ENCODE measurements around the gene AP2A2.

AP2A2 gene

GRCh38 chr11:1007279-1007678, 81.6 kb downstream of the AP2A2 start:
- Histone ChIP-seq H3K4me1 (ENCODE audit: insufficient read depth, low read length, poor library complexity, severe bottlenecking) (no peaks in the 10 kb centered on the region), H4K20me1 (ENCODE audit: insufficient read depth, low read length, poor library complexity, severe bottlenecking) (peaks cover under 1% of the 10 kb centered on the region), H3F3A (ENCODE audit: low read depth) (no peaks in the 10 kb centered on the region), H3K27me3 (ENCODE audit: insufficient read depth, low read length, poor library complexity, severe bottlenecking) (no peaks in the 10 kb centered on the region), H3K9ac (ENCODE audit: low read depth, low read length, poor library complexity, severe bottlenecking) (no peak overlapping the region), H2AFZ (ENCODE audit: low read length) (no peak overlapping the region), H3K9me3 (ENCODE audit: insufficient read depth, low read depth, low read length) (no peaks in the 10 kb centered on the region), H3K36me3 (ENCODE audit: insufficient read depth, low read length) (peaks cover 90% of the 10 kb centered on the region; the same call in 1 of the 2 replicates), H3K79me2 (ENCODE audit: insufficient read depth, low read length) (no peaks in the 10 kb centered on the region), H3K4me2 (ENCODE audit: low read depth, low read length, poor library complexity, severe bottlenecking) (no peak overlapping the region), H3K4me3 (ENCODE audit: low read length, poor library complexity, severe bottlenecking) (no peak overlapping the region), H3K9me2 (replicated peaks; ENCODE audit: low read depth, low read length) (no peaks in the 10 kb centered on the region)
- TF ChIP-seq EZH2phosphoT487 (IDR thresholded peaks at IDR 0.05; ENCODE audit: borderline replicate concordance) (no peak), CTCF (conservative IDR thresholded peaks at IDR 0.05; ENCODE audit: low read length) (no peak)

- Histone ChIP-seq H4K20me1 (ENCODE audit: insufficient read depth, low read length, poor library complexity, severe bottlenecking) (no peaks in the 10 kb centered on the region), H3K4me1 (ENCODE audit: insufficient read depth, low read length, poor library complexity, severe bottlenecking) (no peaks in the 10 kb centered on the region), H3K9ac (ENCODE audit: low read depth, low read length, poor library complexity, severe bottlenecking) (no peak overlapping the region), H3K79me2 (ENCODE audit: insufficient read depth, low read length) (no peaks in the 10 kb centered on the region), H3K9me2 (replicated peaks; ENCODE audit: low read depth, low read length) (no peaks in the 10 kb centered on the region), H3K9me3 (ENCODE audit: insufficient read depth, low read depth, low read length) (no peaks in the 10 kb centered on the region), H3K4me2 (ENCODE audit: low read depth, low read length, poor library complexity, severe bottlenecking) (no peak overlapping the region), H3K36me3 (ENCODE audit: insufficient read depth, low read length) (peaks cover 81% of the 10 kb centered on the region; the same call in 1 of the 2 replicates), H3F3A (ENCODE audit: low read depth) (no peaks in the 10 kb centered on the region), H3K27me3 (ENCODE audit: insufficient read depth, low read length, poor library complexity, severe bottlenecking) (no peaks in the 10 kb centered on the region), H2AFZ (ENCODE audit: low read length) (no peak overlapping the region), H3K4me3 (ENCODE audit: low read length, poor library complexity, severe bottlenecking) (no peak overlapping the region)
- TF ChIP-seq EZH2phosphoT487 (IDR thresholded peaks at IDR 0.05; ENCODE audit: borderline replicate concordance), result no peak
- TF ChIP-seq CTCF (conservative IDR thresholded peaks at IDR 0.05; ENCODE audit: low read length), result no peak
Measured at GRCh38 chr11:1008001-1008802, 82.5 kb downstream of the AP2A2 start.

GRCh38 chr11:1008803-1009145, 83.1 kb downstream of the AP2A2 start:
- no peak overlapping the region for H2AFZ ChIP-seq (ENCODE audit: low read length)
- H4K20me1 ChIP-seq (ENCODE audit: insufficient read depth, low read length, poor library complexity, severe bottlenecking), result no peaks in the 10 kb centered on the region
- H3K9ac ChIP-seq (ENCODE audit: low read depth, low read length, poor library complexity, severe bottlenecking), result no peak overlapping the region
- H3K4me3 ChIP-seq (ENCODE audit: low read length, poor library complexity, severe bottlenecking), result no peak overlapping the region
- H3K9me2 ChIP-seq (replicated peaks; ENCODE audit: low read depth, low read length), result no peaks in the 10 kb centered on the region
- TF ChIP-seq EZH2phosphoT487 (IDR thresholded peaks at IDR 0.05; ENCODE audit: borderline replicate concordance) (no peak), CTCF (conservative IDR thresholded peaks at IDR 0.05; ENCODE audit: low read length) (no peak)
- H3K9me3 ChIP-seq (ENCODE audit: insufficient read depth, low read depth, low read length), result no peaks in the 10 kb centered on the region
- H3K36me3 ChIP-seq (ENCODE audit: insufficient read depth, low read length), result peaks cover 76% of the 10 kb centered on the region; the same call in 1 of the 2 replicates
- H3K79me2 ChIP-seq (ENCODE audit: insufficient read depth, low read length), result no peaks in the 10 kb centered on the region
- H3K4me1 ChIP-seq (ENCODE audit: insufficient read depth, low read length, poor library complexity, severe bottlenecking), result no peaks in the 10 kb centered on the region
- H3K4me2 ChIP-seq (ENCODE audit: low read depth, low read length, poor library complexity, severe bottlenecking), result no peak overlapping the region
- H3K27me3 ChIP-seq (ENCODE audit: insufficient read depth, low read length, poor library complexity, severe bottlenecking), result no peaks in the 10 kb centered on the region
- no peaks in the 10 kb centered on the region for H3F3A ChIP-seq (ENCODE audit: low read depth)

Data from Loucy (cell line).